ENCODE results near the gene RGS10. TPM values are rescaled to one million over a fixed set of nuclear protein-coding genes. Genes with fewer than 3 reads are reported as not detected.

RGS10 gene
- total and polyA plus RNA-seq, 9 of the 15 experiments (the other 6 are each of a cell fraction or from before 2014, with no cell fraction given) = 31.9 to 123 (median 62.1) TPM

DNA sequence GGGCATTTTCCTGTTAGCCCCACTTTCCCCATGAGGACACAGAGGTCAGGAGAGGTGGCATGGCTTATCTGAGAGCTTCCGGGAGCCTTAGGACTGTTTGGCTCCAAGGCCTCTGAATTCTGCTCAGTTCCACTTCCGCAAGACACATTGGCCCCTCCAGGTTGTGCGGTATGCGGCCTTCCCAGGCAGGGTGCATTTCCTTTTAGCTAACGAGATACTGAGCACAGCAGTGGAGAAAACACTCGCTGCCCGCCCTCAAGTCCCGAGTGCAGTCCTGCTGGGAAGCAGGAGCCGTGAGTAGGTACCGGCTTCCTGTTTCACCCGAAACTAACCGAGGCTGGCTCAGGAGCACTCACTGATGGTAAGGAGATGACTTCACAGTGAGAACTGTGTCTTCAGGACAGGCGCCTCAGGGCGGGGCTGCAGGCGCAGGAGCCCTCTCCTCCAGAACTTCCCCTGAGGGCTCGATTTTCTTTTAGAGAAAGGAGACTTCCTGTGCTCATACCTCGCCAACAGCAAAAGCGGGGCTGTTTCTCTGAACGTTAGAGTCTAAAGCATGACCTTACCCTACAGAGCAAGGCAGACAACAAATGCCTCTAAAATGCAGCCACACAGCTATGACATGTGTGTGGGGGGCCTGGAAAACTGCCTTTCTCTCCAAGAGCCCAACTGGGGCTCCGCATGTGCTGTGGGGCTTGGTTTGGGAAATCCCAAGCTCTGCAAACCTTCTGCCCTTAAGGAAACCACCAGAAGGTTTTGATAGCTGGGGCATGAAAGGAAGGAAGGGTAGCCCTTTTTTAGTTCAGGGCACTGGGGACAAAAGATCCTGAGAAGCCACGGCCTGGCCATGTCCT, 25.9 kb downstream of the RGS10 start (continued):
- no peak for TF ChIP-seq ELF2 (CRISPR knock-in tag; IDR thresholded peaks at IDR 0.05)
- TF ChIP-seq HMG20A (CRISPR knock-in tag; conservative IDR thresholded peaks at IDR 0.05) = no peak
- TF ChIP-seq ARHGAP35 (IDR thresholded peaks at IDR 0.05; ENCODE audit: partially characterized antibody) = no peak
- TF ChIP-seq FOXP1 (CRISPR knock-in tag; IDR thresholded peaks at IDR 0.05) = no peak
- TF ChIP-seq REST (IDR thresholded peaks at IDR 0.05; ENCODE audit: borderline replicate concordance) = no peak
- TF ChIP-seq REST (CRISPR knock-in tag; IDR thresholded peaks at IDR 0.05; ENCODE audit: low read depth) = no peak
- no peak for TF ChIP-seq FOXA3 (CRISPR knock-in tag; conservative IDR thresholded peaks at IDR 0.05 in 1 of 2, IDR thresholded peaks at IDR 0.05 in 1 of 2)
- no peak for TF ChIP-seq HOXB6 (CRISPR knock-in tag; IDR thresholded peaks at IDR 0.05; ENCODE audit: borderline replicate concordance)
- no peak for TF ChIP-seq NR2C2 (CRISPR knock-in tag; IDR thresholded peaks at IDR 0.05)
- TF ChIP-seq NR2C2 (tag; IDR thresholded peaks at IDR 0.05) = peak; percentile 20; the same call in 1 of the 2 replicates
- TF ChIP-seq ERF (CRISPR knock-in tag; IDR thresholded peaks at IDR 0.05) = no peak
- TF ChIP-seq ZNF263 (CRISPR knock-in tag; IDR thresholded peaks at IDR 0.05; ENCODE audit: borderline replicate concordance) = peak; percentile 80; the same call in 1 of the 2 replicates
- no peak for TF ChIP-seq ZNF3 (CRISPR knock-in tag; IDR thresholded peaks at IDR 0.05)
- no peak for TF ChIP-seq SREBF2 (CRISPR knock-in tag; IDR thresholded peaks at IDR 0.05)
- no peak for TF ChIP-seq HDAC6 (IDR thresholded peaks at IDR 0.05; ENCODE audit: low read depth, low read length)
- TF ChIP-seq SIN3B (IDR thresholded peaks at IDR 0.05; ENCODE audit: low read depth) = no peak
- no peak for TF ChIP-seq NCOA4 (IDR thresholded peaks at IDR 0.05; ENCODE audit: partially characterized antibody)
- TF ChIP-seq MEF2D (tag; conservative IDR thresholded peaks at IDR 0.05; ENCODE audit: low read depth) = no peak
- TF ChIP-seq ZNF146 (CRISPR knock-in tag; IDR thresholded peaks at IDR 0.05; ENCODE audit: unreplicated experiment) = no peak
- no peak for TF ChIP-seq RBM15 (IDR thresholded peaks at IDR 0.05; ENCODE audit: insufficient read depth, low read length)
- TF ChIP-seq ZNF77 (CRISPR knock-in tag; IDR thresholded peaks at IDR 0.05) = no peak
- TF ChIP-seq ZNF282 (CRISPR knock-in tag; IDR thresholded peaks at IDR 0.05) = no peak
- no peak for TF ChIP-seq ZNF316 (IDR thresholded peaks at IDR 0.05)
- no peak for TF ChIP-seq PRMT5 (CRISPR knock-in tag; IDR thresholded peaks at IDR 0.05)
